GM12892 (cell line): ENCODE measurements around the gene DEUP1.

ENCODE experiments used
- POLR2A ChIP-seq: IDR thresholded peaks from 2 replicates; pipeline ENCODE4 v1.6.1; 2011; ENCODE audit warnings: low read depth, low read length, control low read depth
- POLR2AphosphoS5 ChIP-seq: IDR thresholded peaks from 2 replicates; pipeline ENCODE4 v1.6.1; 2011; ENCODE audit warnings: low read depth, low read length, control low read depth
- TAF1 ChIP-seq: IDR thresholded peaks from 2 replicates; pipeline ENCODE4 v1.6.1; 2011; ENCODE audit warnings: low read depth, mild to moderate bottlenecking, control low read depth, low read length, borderline replicate concordance

DNA sequence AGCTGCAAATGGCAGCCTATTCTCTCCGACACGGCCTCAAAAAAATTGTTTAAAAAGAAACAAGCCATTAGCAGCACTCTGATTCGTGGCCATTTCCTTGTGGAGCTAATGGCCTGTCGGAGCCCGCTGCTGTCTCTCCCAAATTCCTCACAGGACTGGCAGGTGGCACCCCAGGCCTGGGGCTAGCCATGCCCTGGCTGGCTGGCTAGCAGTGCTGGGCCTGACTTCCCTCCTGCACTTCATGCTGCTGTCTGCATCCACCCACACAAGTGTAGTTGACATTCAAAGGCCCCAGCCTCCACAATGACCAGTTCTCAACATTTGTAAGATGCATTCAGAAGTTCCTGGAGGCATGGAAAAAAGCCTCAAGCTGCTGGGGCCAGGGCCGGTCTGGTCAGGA, 151.2 kb downstream of the DEUP1 start:
- TF ChIP-seq POLR2A (no peak), TAF1 (no peak), POLR2AphosphoS5 (no peak)
